Hepatocyte (in vitro differentiated cells): Measurements from ENCODE around the gene CD58. TPM values are rescaled to one million over a fixed set of nuclear protein-coding genes. Genes with fewer than 3 reads are reported as not detected.
"Not testable (repeated sequence)": the region's sequence is repeated elsewhere in the genome, so short reads cannot be mapped to it uniquely, and the experiment has no call there.

Experiments used
- DNase-seq: peaks from one replicate; pipeline ENCODE4 v3.0.0-alpha.2; 2016; ENCODE audit warnings: low spot score
- H2AFZ ChIP-seq: fragments of 200-600 bp; sonication (generic); 2 replicates; pipeline ENCODE4 v1.6.0; 2016; ENCODE audit warnings: antibody characterized with exemption, mild to moderate bottlenecking
- H3K27ac ChIP-seq: fragments of 200-600 bp; sonication (generic); 2 replicates; pipeline ENCODE4 v1.5.1; 2016; ENCODE audit warnings: mild to moderate bottlenecking
- H3K27me3 ChIP-seq: fragments of 200-600 bp; sonication (generic); 2 replicates; pipeline ENCODE4 v1.6.1; 2016
- H3K36me3 ChIP-seq: fragments of 200-600 bp; sonication (generic); replicated peaks from 2 replicates; pipeline ENCODE4 v1.5.1; 2016; ENCODE audit warnings: low read depth; ENCODE audit not compliant: insufficient read depth
- H3K4me1 ChIP-seq: fragments of 200-600 bp; sonication (generic); 2 replicates; pipeline ENCODE4 v1.5.1; 2016; ENCODE audit warnings: mild to moderate bottlenecking, moderate library complexity; ENCODE audit not compliant: insufficient read depth
- H3K4me2 ChIP-seq: fragments of 200-600 bp; sonication (generic); 2 replicates; pipeline ENCODE4 v1.6.0; 2016
- H3K4me3 ChIP-seq: fragments of 200-600 bp; sonication (generic); 2 replicates; pipeline ENCODE4 v1.5.1; 2016; ENCODE audit warnings: mild to moderate bottlenecking
- H3K79me2 ChIP-seq: fragments of 200-600 bp; sonication (generic); 2 replicates; pipeline ENCODE4 v1.6.0; 2017; ENCODE audit warnings: mild to moderate bottlenecking
- H3K9me2 ChIP-seq: fragments of 200-600 bp; sonication (generic); replicated peaks from 2 replicates; pipeline ENCODE4 v1.6.0; 2017; ENCODE audit warnings: mild to moderate bottlenecking; ENCODE audit not compliant: insufficient read depth
- H3K9me3 ChIP-seq: fragments of 200-600 bp; sonication (generic); 2 replicates; pipeline ENCODE4 v1.5.1; 2016; ENCODE audit warnings: low read depth, mild to moderate bottlenecking
- H4K20me1 ChIP-seq: fragments of 200-600 bp; sonication (generic); 2 replicates; pipeline ENCODE4 v1.6.0; 2016; ENCODE audit warnings: mild to moderate bottlenecking; ENCODE audit not compliant: insufficient read depth, poor library complexity, severe bottlenecking
- EZH2phosphoT487 ChIP-seq: fragments of 200-600 bp; sonication (generic); IDR thresholded peaks from one replicate; pipeline ENCODE4 v1.6.1; 2018; ENCODE audit warnings: antibody characterized with exemption, mild to moderate bottlenecking, low read depth, moderate library complexity; ENCODE audit not compliant: unreplicated experiment, severe bottlenecking
- WGBS: methylation state at CpG from one replicate; pipeline ENCODE4 v1.1.6; 2016; ENCODE audit warnings: low lambda C conversion rate; ENCODE audit errors: missing lambda C conversion rate; 5-methylcytosine and 5-hydroxymethylcytosine counted together
- polyA plus RNA-seq: library from polyadenylated mRNA; unstranded; fragments of >200 nt; fragmentation: Nextera tagmentation; extraction: Ambion mirVana; gene quantifications from 2 replicates; pipeline ENCODE4 v1.2.1, GENCODE V29; 2016
- total RNA-seq: library from RNA; depleted of rRNA; stranded (reverse); fragments of >200 nt; gene quantifications from 2 replicates; pipeline ENCODE4 v1.2.3, GENCODE V29; 2014
- TF ChIP-seq, protein P1 (sequence below): fragments of 200-600 bp; sonication (generic); IDR thresholded peaks from 2 replicates; pipeline ENCODE4 v1.5.1; 2016; ENCODE audit warnings: antibody characterized with exemption, mild to moderate bottlenecking; ENCODE audit not compliant: poor library complexity

Gene CD58, protein sequence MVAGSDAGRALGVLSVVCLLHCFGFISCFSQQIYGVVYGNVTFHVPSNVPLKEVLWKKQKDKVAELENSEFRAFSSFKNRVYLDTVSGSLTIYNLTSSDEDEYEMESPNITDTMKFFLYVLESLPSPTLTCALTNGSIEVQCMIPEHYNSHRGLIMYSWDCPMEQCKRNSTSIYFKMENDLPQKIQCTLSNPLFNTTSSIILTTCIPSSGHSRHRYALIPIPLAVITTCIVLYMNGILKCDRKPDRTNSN
- total RNA-seq = 14.4 and 16.0 TPM in 2 replicates
- polyA plus RNA-seq = 23.3 and 26.9 TPM in 2 replicates

DNA sequence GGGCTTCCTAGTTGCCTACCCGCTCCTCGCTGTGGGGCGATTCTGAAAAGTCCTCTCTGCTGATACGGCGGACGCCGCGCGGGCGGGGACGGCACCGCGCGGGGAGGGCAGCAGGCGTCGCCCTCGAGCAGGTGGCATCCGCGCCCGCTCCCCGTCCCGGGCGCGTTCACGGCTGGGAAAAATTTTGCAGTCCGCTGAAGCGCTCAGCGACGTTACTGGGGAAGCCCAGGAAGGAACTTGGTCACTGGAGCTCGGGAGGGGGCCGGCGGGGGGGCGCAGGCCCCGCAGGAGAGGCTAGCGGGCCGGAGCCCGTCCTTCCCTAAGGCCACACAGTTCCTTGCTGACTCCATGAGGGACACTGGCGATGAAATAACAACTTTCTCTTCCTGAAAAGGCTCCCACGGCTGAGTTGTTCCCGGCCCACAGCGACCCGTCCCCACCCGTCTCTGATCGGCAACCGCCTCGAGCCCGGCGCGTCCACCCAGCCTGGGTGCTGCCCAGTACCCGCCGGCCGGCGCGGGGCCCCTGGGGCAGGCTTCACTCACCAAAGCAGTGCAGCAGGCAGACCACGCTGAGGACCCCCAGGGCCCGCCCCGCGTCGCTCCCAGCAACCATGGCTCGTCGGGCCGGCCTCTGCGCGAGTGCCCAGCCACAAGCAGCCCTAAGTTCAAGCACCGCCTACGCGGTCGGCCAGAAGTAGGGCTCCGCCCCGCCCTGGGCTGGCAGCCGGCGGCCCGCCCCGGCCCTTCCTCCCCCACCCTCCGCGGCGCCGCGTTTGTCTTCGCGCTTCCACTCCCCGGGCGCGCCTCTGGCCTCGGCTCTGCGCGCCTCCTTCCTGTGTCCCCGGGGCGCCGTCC lies at the start of gene CD58:
CD58 (minus strand) TSS at position 669 of the 857 bp plus-strand sequence; CDS start at position 615, 54 bp downstream.
- DNase-seq = peak; percentile 94
- H3K27me3 ChIP-seq = no peaks in the 10 kb centered on the region
- H3K4me3 ChIP-seq = peak within 1 kb of the TSS; percentile 87
- peaks cover 25% of the 10 kb centered on the region for H3K79me2 ChIP-seq
- H3K9me2 ChIP-seq = no peaks in the 10 kb centered on the region
- H4K20me1 ChIP-seq = no peaks in the 10 kb centered on the region
- under 1% methylated on average over 57 of the region's 90 CpGs for WGBS
- peaks cover 10% of the 10 kb centered on the region for H3K4me1 ChIP-seq
- peak within 1 kb of the TSS; percentile 98 for H3K27ac ChIP-seq
- H3K9me3 ChIP-seq = no peaks in the 10 kb centered on the region
- H3K36me3 ChIP-seq = no peaks in the 10 kb centered on the region
- H3K4me2 ChIP-seq = peak within 1 kb of the TSS; percentile 91
- peak within 1 kb of the TSS; percentile 96 for H2AFZ ChIP-seq
- TF ChIP-seq EZH2phosphoT487 = no peak
- TF ChIP-seq, protein P1, sequence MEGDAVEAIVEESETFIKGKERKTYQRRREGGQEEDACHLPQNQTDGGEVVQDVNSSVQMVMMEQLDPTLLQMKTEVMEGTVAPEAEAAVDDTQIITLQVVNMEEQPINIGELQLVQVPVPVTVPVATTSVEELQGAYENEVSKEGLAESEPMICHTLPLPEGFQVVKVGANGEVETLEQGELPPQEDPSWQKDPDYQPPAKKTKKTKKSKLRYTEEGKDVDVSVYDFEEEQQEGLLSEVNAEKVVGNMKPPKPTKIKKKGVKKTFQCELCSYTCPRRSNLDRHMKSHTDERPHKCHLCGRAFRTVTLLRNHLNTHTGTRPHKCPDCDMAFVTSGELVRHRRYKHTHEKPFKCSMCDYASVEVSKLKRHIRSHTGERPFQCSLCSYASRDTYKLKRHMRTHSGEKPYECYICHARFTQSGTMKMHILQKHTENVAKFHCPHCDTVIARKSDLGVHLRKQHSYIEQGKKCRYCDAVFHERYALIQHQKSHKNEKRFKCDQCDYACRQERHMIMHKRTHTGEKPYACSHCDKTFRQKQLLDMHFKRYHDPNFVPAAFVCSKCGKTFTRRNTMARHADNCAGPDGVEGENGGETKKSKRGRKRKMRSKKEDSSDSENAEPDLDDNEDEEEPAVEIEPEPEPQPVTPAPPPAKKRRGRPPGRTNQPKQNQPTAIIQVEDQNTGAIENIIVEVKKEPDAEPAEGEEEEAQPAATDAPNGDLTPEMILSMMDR = peak; percentile 69

DNA sequence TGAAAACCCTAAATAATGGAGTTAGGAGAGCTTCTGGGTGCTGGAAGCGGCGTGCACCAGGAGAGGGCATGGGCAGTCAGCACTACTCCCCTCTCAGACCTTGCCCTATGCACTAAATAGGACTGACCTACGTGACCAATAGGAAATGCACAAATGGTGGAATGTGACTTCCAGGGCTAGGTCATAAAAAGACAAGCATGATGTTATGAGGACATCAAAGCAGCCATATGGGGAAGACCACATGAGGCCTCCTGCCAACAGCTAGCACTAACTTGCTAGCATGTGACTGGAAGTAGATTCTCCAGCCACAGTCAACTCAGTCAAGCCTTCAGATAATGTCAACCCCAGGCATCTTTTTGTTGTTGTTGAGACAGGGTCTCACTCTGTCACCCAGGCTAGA lies 49.6 kb upstream of the CD58 start:
- 96% methylated on average over 3 of the region's 3 CpGs for WGBS

DNA sequence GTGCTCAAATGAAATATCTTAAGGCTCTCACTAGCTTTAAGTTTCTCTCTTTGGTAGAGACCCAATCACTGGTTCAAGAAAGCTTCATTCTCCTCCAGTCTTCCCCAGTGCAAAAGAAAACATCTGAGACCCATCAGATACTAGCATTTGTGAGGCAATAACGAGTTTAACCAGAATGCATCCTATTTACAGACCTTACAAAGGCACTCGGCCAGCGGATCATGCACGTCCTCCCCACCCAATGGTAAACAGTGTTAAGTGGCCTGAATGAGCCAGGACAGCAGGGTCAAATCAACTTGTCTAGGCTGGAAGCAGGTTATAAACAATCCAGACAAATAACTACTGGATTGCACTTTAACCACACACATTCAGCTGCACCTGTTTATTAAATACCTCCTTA lies 48.3 kb upstream of the CD58 start:
- not testable (repeated sequence) for H3K27ac ChIP-seq, H3K4me2 ChIP-seq, H3K36me3 ChIP-seq, H3K9me2 ChIP-seq, H3K4me1 ChIP-seq, H3K4me3 ChIP-seq, H3K9me3 ChIP-seq, H4K20me1 ChIP-seq, H3K27me3 ChIP-seq, H2AFZ ChIP-seq
- 11% methylated on average over 4 of the region's 4 CpGs for WGBS
- DNase-seq = peak; percentile 29
- peaks cover 17% of the 10 kb centered on the region for H3K79me2 ChIP-seq

More for the DNA sequence above, 49.6 kb upstream of the CD58 start:
- not testable (repeated sequence) for H3K9me2 ChIP-seq, H3K4me3 ChIP-seq, H3K4me2 ChIP-seq, H2AFZ ChIP-seq, H4K20me1 ChIP-seq, H3K27ac ChIP-seq, DNase-seq, H3K9me3 ChIP-seq, H3K27me3 ChIP-seq, H3K4me1 ChIP-seq, H3K36me3 ChIP-seq
- H3K79me2 ChIP-seq = peaks cover 20% of the 10 kb centered on the region

DNA sequence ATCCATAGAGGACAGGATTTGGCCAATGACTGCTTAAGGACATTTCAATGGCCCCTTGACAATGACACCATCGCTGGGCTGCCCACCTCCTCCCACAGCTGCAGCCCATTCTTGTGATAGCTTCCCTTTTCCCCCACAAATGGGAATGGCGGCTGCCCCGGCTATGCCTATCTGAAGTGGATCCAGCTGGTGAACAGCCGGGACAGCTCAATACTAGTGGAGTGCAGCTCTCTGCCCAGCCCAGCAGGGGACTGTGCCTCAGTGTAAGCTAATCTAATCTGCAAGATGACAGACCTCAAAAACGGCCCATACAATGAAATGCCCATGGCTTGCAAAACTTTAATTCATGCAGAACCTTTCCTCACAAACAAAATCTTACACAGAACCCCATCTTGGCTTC lies 47.0 kb upstream of the CD58 start:
- WGBS = 76% methylated on average over 5 of the region's 5 CpGs
- H3K27me3 ChIP-seq, DNase-seq: not testable (repeated sequence)

DNA sequence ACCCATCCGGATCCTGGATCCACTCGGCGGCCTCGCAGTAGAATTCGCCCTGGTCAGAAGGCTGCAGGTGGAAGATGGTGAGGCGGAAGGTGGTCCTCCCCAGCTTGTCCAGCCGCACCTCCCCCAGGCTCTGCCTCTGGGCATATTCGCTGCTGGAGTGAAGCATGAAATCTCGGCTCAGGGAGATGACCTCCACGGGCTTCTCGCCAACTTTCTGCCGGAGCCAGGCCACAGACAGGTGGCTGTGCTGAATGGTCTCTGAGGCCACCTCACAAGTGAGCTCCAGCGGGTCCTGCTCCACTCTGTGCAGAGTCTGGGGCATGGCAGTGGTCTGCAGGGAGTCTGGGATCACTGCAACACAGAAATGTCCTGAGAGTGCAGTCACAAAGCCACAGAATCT lies 43.0 kb upstream of the CD58 start:
- H3K79me2 ChIP-seq, H3K36me3 ChIP-seq, H3K4me2 ChIP-seq, H3K27me3 ChIP-seq, H4K20me1 ChIP-seq, H3K4me1 ChIP-seq, DNase-seq, H3K9me3 ChIP-seq, H3K27ac ChIP-seq, H2AFZ ChIP-seq, H3K9me2 ChIP-seq, H3K4me3 ChIP-seq: not testable (repeated sequence)
- 93% methylated on average over 12 of the region's 13 CpGs for WGBS

More for the DNA sequence above, 47.0 kb upstream of the CD58 start:
- H4K20me1 ChIP-seq, H3K4me1 ChIP-seq, H3K9me3 ChIP-seq, H3K9me2 ChIP-seq, H3K27ac ChIP-seq, H3K4me2 ChIP-seq, H3K36me3 ChIP-seq, H2AFZ ChIP-seq, H3K4me3 ChIP-seq: not testable (repeated sequence)
- peaks cover 16% of the 10 kb centered on the region for H3K79me2 ChIP-seq

DNA sequence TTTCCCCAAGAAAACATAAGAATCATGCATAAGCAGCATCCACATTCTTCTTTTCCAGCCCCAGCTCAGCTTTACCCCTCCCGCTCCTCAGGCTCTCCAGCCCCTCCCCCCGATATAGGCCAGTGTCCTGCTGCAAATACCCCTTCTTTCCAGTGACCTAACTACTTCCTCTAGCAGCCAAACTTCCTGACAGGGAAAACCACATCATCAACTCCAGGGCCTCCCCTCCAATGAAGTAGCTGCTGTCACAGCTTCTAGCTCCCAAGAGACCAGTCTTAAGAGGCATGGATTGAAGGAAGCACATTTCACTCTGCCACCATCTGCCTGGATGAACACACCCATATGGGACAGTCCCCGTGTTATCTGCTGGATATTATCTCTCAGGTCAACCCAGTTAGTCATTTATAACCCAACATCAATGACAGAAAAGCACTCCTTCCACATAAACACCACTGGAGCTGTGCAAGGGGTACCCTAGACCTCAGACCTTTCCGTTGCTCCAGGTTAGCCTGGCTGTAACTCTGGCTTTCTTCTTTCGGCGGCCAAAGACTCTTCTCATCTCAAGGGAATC lies 39.1 kb upstream of the CD58 start:
- not testable (repeated sequence) for H3K27ac ChIP-seq, H3K4me3 ChIP-seq, H3K4me2 ChIP-seq, H2AFZ ChIP-seq, H3K27me3 ChIP-seq, H3K9me3 ChIP-seq, H3K79me2 ChIP-seq, H3K36me3 ChIP-seq, H3K4me1 ChIP-seq, H3K9me2 ChIP-seq, DNase-seq, H4K20me1 ChIP-seq
- 81% methylated on average over 6 of the region's 6 CpGs for WGBS

DNA sequence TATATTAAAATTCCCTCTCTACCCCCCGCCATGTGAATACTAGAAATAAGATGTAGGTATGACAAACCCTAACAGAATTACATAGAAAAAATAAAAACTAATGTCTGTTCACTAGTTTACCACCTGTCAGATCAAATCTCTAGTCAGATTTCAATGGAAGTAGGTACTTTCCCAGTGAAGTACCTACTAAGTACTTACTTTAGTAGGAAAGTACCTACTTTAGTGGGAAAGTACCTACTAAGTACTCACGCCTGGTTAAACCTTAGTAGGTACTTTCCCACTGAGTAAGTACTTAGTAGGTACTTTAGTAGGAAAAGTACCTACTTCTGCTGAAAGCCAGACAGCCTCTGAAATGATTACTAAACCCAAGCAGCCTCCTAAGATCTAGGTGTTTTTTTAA lies 38.0 kb upstream of the CD58 start:
- not testable (repeated sequence) for H2AFZ ChIP-seq, H4K20me1 ChIP-seq, H3K9me2 ChIP-seq, H3K27me3 ChIP-seq, H3K79me2 ChIP-seq, H3K4me3 ChIP-seq, H3K4me2 ChIP-seq, H3K36me3 ChIP-seq, H3K4me1 ChIP-seq, H3K9me3 ChIP-seq, DNase-seq, H3K27ac ChIP-seq
- WGBS = 98% methylated on average over 2 of the region's 2 CpGs
